Sigmoid colon (tissue), 3 donors: ENCODE results near the gene ZNF362.

Experiments used
- POLR2A ChIP-seq, 2 donors: fragments of 450-650 bp; IDR thresholded peaks; one replicate each; pipeline ENCODE4 v1.6.1; 2016; ENCODE audit warnings: antibody characterized with exemption in 2 of 2, mild to moderate bottlenecking in 2 of 2, moderate library complexity in 2 of 2
- TF ChIP-seq, protein P1 (sequence below), 4 experiments: fragments of 450-650 bp in 3 of 4; fragments of 200-600 bp in 1 of 4; IDR thresholded peaks; one replicate each; pipeline ENCODE4 v1.5.1; 2016 to 2019; ENCODE audit warnings: antibody characterized with exemption in 4 of 4, mild to moderate bottlenecking in 3 of 4, moderate library complexity in 2 of 4

- TF ChIP-seq, protein P1, sequence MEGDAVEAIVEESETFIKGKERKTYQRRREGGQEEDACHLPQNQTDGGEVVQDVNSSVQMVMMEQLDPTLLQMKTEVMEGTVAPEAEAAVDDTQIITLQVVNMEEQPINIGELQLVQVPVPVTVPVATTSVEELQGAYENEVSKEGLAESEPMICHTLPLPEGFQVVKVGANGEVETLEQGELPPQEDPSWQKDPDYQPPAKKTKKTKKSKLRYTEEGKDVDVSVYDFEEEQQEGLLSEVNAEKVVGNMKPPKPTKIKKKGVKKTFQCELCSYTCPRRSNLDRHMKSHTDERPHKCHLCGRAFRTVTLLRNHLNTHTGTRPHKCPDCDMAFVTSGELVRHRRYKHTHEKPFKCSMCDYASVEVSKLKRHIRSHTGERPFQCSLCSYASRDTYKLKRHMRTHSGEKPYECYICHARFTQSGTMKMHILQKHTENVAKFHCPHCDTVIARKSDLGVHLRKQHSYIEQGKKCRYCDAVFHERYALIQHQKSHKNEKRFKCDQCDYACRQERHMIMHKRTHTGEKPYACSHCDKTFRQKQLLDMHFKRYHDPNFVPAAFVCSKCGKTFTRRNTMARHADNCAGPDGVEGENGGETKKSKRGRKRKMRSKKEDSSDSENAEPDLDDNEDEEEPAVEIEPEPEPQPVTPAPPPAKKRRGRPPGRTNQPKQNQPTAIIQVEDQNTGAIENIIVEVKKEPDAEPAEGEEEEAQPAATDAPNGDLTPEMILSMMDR (IDR thresholded peaks at IDR 0.05): no peak
- no peak for TF ChIP-seq POLR2A (IDR thresholded peaks at IDR 0.05)
These were observed 48.7 kb downstream of the ZNF362 start for GRCh38 chr1:33305016-33305415.
